ENCODE data around the gene FURIN.
A peak's percentile ranks its signal among the peaks of the same experiment; 100 is the strongest.
"Not testable (repeated sequence)": the region's sequence is repeated elsewhere in the genome, so short reads cannot be mapped to it uniquely, and the experiment has no call there.

FURIN gene

GRCh38 chr15:90916461-90916860, 48.1 kb downstream of the FURIN start:
- no peak for DNase-seq (ENCODE audit: low read depth in 2 of 2)

- DNase-seq (ENCODE audit: low read depth in 2 of 2): no peak
Measured at GRCh38 chr15:90917569-90917968, 49.2 kb downstream of the FURIN start.

- DNase-seq (ENCODE audit: low read depth in 2 of 2): no peak
Measured at GRCh38 chr15:90918034-90918788, 49.8 kb downstream of the FURIN start.

- no peak for DNase-seq (ENCODE audit: low read depth in 2 of 2)
Measured at GRCh38 chr15:90918835-90919234, 50.4 kb downstream of the FURIN start.

- no peak for DNase-seq (ENCODE audit: low read depth in 2 of 2)
Measured at GRCh38 chr15:90921887-90922286, 53.5 kb downstream of the FURIN start.

GRCh38 chr15:90922712-90923322, 54.4 kb downstream of the FURIN start:
- DNase-seq (ENCODE audit: low read depth in 2 of 2): not testable (repeated sequence)

- no peak for DNase-seq (ENCODE audit: low read depth in 2 of 2)
Measured at GRCh38 chr15:90924375-90924774, 56.0 kb downstream of the FURIN start.

GRCh38 chr15:90926766-90927165, 58.4 kb downstream of the FURIN start:
- DNase-seq (ENCODE audit: low read depth in 2 of 2): not testable (repeated sequence)

GRCh38 chr15:90928106-90928505, 59.7 kb downstream of the FURIN start:
- not testable (repeated sequence) for DNase-seq (ENCODE audit: low read depth in 2 of 2)

GRCh38 chr15:90929246-90930019, 61.0 kb downstream of the FURIN start:
- DNase-seq (ENCODE audit: low read depth in 2 of 2): no peak

GRCh38 chr15:90930861-90931574, 62.6 kb downstream of the FURIN start:
- DNase-seq (ENCODE audit: low read depth in 2 of 2): no peak

- DNase-seq (ENCODE audit: low read depth in 2 of 2): no peak
Measured at GRCh38 chr15:90931575-90931827, 63.1 kb downstream of the FURIN start.

GRCh38 chr15:90931828-90932659, 63.7 kb downstream of the FURIN start, which contains the start of gene HDDC3:
TSS of gene HDDC3 (minus strand) at chr15:90932549. CDS start at chr15:90932540, 9 bp downstream.
- DNase-seq (ENCODE audit: low read depth in 2 of 2): peak; percentile 92 to 94

- DNase-seq (ENCODE audit: low read depth in 2 of 2): no peak
Measured at GRCh38 chr15:90932660-90932991, 64.2 kb downstream of the FURIN start.

Measured in stimulated activated CD8-positive, alpha-beta memory T cell treated with anti-CD3 and anti-CD28 coated beads, Interleukin-2, amount 100 ng/mL, for 48 hours (primary cell).